WTC11 (cell line): ENCODE data around the gene NTN4. TPM values are rescaled to one million over a fixed set of nuclear protein-coding genes. Genes with fewer than 3 reads are reported as not detected.
A peak's percentile ranks its signal among the peaks of the same experiment; 100 is the strongest.
"Not testable (repeated sequence)": the region's sequence is repeated elsewhere in the genome, so short reads cannot be mapped to it uniquely, and the experiment has no call there.

Source experiments
- ATAC-seq: fragments of 200-7000 bp; cut with Tn5 transposase; 2 replicates; pipeline ENCODE4 v1.10.0; 2021; ENCODE audit warnings: mild to moderate bottlenecking, moderate library complexity
- CTCF ChIA-PET: fragments of 300-600 bp; sonication (Branson Sonifier 250); formaldehyde crosslinking; loops from one replicate; lab custom pipeline; 2021; ENCODE audit warnings: antibody characterized with exemption; lab: Charles Lee
- POLR2A ChIA-PET: fragments of 350-600 bp; sonication (Branson Sonifier 250); formaldehyde crosslinking; loops from one replicate; lab custom pipeline; 2021; ENCODE audit warnings: antibody characterized with exemption; lab: Charles Lee
- DNase-seq: peaks from one replicate; pipeline ENCODE4 v3.0.0; 2021; ENCODE audit warnings: low spot score
- H3K27ac Mint-ChIP-seq: 2 replicates; pipeline ENCODE4 v1.8.0; 2021; ENCODE audit warnings: mixed read lengths
- H3K27me3 Mint-ChIP-seq: 2 replicates; pipeline ENCODE4 v1.8.0; 2021; ENCODE audit warnings: low read depth, mild to moderate bottlenecking, moderate library complexity, mixed read lengths
- H3K36me3 Mint-ChIP-seq: 2 replicates; pipeline ENCODE4 v1.8.0; 2021; ENCODE audit warnings: mixed read lengths
- H3K4me1 Mint-ChIP-seq: 2 replicates; pipeline ENCODE4 v1.8.0; 2022; ENCODE audit warnings: mixed read lengths
- H3K4me3 Mint-ChIP-seq: 2 replicates; pipeline ENCODE4 v1.8.0; 2021; ENCODE audit warnings: mild to moderate bottlenecking, moderate library complexity, mixed read lengths
- H3K9me3 Mint-ChIP-seq: 2 replicates; pipeline ENCODE4 v1.8.0; 2021; ENCODE audit warnings: mixed read lengths
- CBFB ChIP-seq: sonication (generic); formaldehyde crosslinking; IDR thresholded peaks from 2 replicates; pipeline ENCODE4 v1.8.1; 2022; ENCODE audit warnings: mild to moderate bottlenecking, low read depth, missing genetic modification reagents
- ESRRA ChIP-seq: sonication (generic); formaldehyde crosslinking; IDR thresholded peaks from 2 replicates; pipeline ENCODE4 v1.8.1; 2022; ENCODE audit warnings: mild to moderate bottlenecking, missing genetic modification reagents, borderline replicate concordance
- ETV6 ChIP-seq: sonication (generic); formaldehyde crosslinking; IDR thresholded peaks from 2 replicates; pipeline ENCODE4 v1.8.1; 2022; ENCODE audit warnings: mild to moderate bottlenecking, missing genetic modification reagents
- FOXK1 ChIP-seq: sonication (generic); formaldehyde crosslinking; IDR thresholded peaks from 2 replicates; pipeline ENCODE4 v1.8.0; 2022; ENCODE audit warnings: mild to moderate bottlenecking, moderate library complexity, missing genetic modification reagents
- HMGA2 ChIP-seq: fragments of 250-450 bp; sonication (Bioruptor Pico); IDR thresholded peaks from 2 replicates; pipeline ENCODE4 v1.4.0; 2021; ENCODE audit warnings: mild to moderate bottlenecking, moderate library complexity
- JAZF1 ChIP-seq: fragments of 250-450 bp; sonication (Bioruptor Pico); IDR thresholded peaks from 2 replicates; pipeline ENCODE4 v1.9.0; 2021; ENCODE audit warnings: moderate library complexity, mild to moderate bottlenecking, inconsistent platforms
- JUN ChIP-seq: sonication (generic); formaldehyde crosslinking; IDR thresholded peaks from 2 replicates; pipeline ENCODE4 v1.8.0; 2023; ENCODE audit warnings: mild to moderate bottlenecking, missing genetic modification reagents
- PRRX2 ChIP-seq: fragments of 250-450 bp; sonication (Bioruptor Pico); IDR thresholded peaks from 2 replicates; pipeline ENCODE4 v1.8.0; 2021; ENCODE audit warnings: mild to moderate bottlenecking
- SMAD4 ChIP-seq: sonication (generic); formaldehyde crosslinking; IDR thresholded peaks from 2 replicates; pipeline ENCODE4 v1.8.0; 2022; ENCODE audit warnings: mild to moderate bottlenecking, missing genetic modification reagents
- SOX15 ChIP-seq: fragments of 250-450 bp; sonication (Bioruptor Pico); IDR thresholded peaks from 2 replicates; pipeline ENCODE4 v1.9.0; 2021; ENCODE audit warnings: mild to moderate bottlenecking
- SP1 ChIP-seq: sonication (generic); formaldehyde crosslinking; conservative IDR thresholded peaks from 2 replicates; pipeline ENCODE4 v1.8.1; 2022; ENCODE audit warnings: missing genetic modification reagents
- TP53 ChIP-seq: sonication (generic); formaldehyde crosslinking; IDR thresholded peaks from 2 replicates; pipeline ENCODE4 v1.8.1; 2023; ENCODE audit warnings: mild to moderate bottlenecking, missing genetic modification reagents
- ZNF121 ChIP-seq: sonication (generic); formaldehyde crosslinking; IDR thresholded peaks from 2 replicates; pipeline ENCODE4 v1.8.0; 2023; ENCODE audit warnings: missing genetic modification reagents
- ZNF317 ChIP-seq: sonication (generic); formaldehyde crosslinking; IDR thresholded peaks from 2 replicates; pipeline ENCODE4 v1.8.1; 2023; ENCODE audit warnings: low read depth, mild to moderate bottlenecking, moderate library complexity, missing genetic modification reagents, borderline replicate concordance
- total RNA-seq: library from RNA; stranded (reverse); gene quantifications from 3 replicates; pipeline ENCODE4 v1.2.3, GENCODE V29; 2021
- TF ChIP-seq, protein P1 (sequence below): fragments of 250-450 bp; sonication (Bioruptor Pico); IDR thresholded peaks from 2 replicates; pipeline ENCODE4 v1.9.0; 2021; ENCODE audit warnings: mild to moderate bottlenecking
- TF ChIP-seq, protein P2 (sequence below): fragments of 250-450 bp; sonication (Bioruptor Pico); IDR thresholded peaks from 2 replicates; pipeline ENCODE4 v2.1.2; 2022; ENCODE audit warnings: mild to moderate bottlenecking, moderate library complexity
- TF ChIP-seq, protein P3 (sequence below): fragments of 200-600 bp; IDR thresholded peaks from 2 replicates; pipeline ENCODE4 v1.8.0; 2022; ENCODE audit warnings: antibody characterized with exemption
- TF ChIP-seq, protein P4 (sequence below): sonication (generic); formaldehyde crosslinking; IDR thresholded peaks from 2 replicates; pipeline ENCODE4 v1.8.0; 2022; ENCODE audit warnings: mild to moderate bottlenecking, missing genetic modification reagents
- TF ChIP-seq, protein P5 (sequence below): sonication (generic); formaldehyde crosslinking; IDR thresholded peaks from 2 replicates; pipeline ENCODE4 v1.8.1; 2023; ENCODE audit warnings: mild to moderate bottlenecking, missing genetic modification reagents
- TF ChIP-seq, protein P6 (sequence below): sonication (generic); formaldehyde crosslinking; IDR thresholded peaks from 2 replicates; pipeline ENCODE4 v1.8.1; 2022; ENCODE audit warnings: missing genetic modification reagents, borderline replicate concordance
- TF ChIP-seq, protein P7 (sequence below): sonication (generic); formaldehyde crosslinking; IDR thresholded peaks from 2 replicates; pipeline ENCODE4 v1.8.1; 2022; ENCODE audit warnings: low read depth, mild to moderate bottlenecking, moderate library complexity, missing genetic modification reagents, borderline replicate concordance

The NTN4 gene
- total RNA-seq, 1 experiment from 2014 or later, result 2.7 TPM

DNA sequence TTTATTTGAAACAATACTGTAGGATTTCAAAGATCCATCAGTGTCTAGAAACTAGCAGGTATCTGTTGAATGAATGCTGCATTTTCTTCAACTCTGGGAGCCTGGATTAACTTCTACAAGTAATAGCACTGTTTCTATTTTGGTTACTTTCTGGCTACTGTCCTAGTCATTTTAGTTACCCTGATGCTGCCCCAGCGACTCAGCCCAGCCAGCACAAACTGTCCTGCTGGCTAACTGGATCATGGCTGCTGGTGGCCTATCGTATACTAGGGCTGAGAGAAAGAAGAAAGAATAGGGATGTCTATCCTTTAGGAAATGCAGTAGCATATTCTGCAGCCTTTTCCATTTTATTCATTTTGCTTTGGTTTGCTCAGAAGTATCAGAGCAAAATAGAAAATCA lies 53.9 kb downstream of the NTN4 start:
- Mint-ChIP-seq H3K27ac (no peak overlapping the region), H3K4me3 (no peak overlapping the region), H3K9me3 (no peaks in the 10 kb centered on the region), H3K4me1 (peaks cover 9% of the 10 kb centered on the region), H3K36me3 (no peaks in the 10 kb centered on the region), H3K27me3 (no peaks in the 10 kb centered on the region)
- ChIA-PET POLR2A (no interaction called here), CTCF (no interaction called here)
- no peak for DNase-seq
- no peak for ATAC-seq
- TF ChIP-seq CBFB (CRISPR knock-in tag) (no peak), JAZF1 (no peak), TP53 (CRISPR knock-in tag) (no peak), ESRRA (no peak), SOX15 (CRISPR knock-in tag) (no peak), FOXK1 (CRISPR knock-in tag) (no peak), ETV6 (CRISPR knock-in tag) (no peak), PRRX2 (CRISPR knock-in tag) (no peak)
- TF ChIP-seq, protein P1, sequence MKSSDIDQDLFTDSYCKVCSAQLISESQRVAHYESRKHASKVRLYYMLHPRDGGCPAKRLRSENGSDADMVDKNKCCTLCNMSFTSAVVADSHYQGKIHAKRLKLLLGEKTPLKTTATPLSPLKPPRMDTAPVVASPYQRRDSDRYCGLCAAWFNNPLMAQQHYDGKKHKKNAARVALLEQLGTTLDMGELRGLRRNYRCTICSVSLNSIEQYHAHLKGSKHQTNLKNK, result no peak
- TF ChIP-seq, protein P2, sequence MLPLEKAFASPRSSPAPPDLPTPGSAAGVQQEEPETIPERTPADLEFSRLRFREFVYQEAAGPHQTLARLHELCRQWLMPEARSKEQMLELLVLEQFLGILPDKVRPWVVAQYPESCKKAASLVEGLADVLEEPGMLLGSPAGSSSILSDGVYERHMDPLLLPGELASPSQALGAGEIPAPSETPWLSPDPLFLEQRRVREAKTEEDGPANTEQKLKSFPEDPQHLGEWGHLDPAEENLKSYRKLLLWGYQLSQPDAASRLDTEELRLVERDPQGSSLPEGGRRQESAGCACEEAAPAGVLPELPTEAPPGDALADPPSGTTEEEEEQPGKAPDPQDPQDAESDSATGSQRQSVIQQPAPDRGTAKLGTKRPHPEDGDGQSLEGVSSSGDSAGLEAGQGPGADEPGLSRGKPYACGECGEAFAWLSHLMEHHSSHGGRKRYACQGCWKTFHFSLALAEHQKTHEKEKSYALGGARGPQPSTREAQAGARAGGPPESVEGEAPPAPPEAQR (CRISPR knock-in tag), result no peak
- TF ChIP-seq, protein P3, sequence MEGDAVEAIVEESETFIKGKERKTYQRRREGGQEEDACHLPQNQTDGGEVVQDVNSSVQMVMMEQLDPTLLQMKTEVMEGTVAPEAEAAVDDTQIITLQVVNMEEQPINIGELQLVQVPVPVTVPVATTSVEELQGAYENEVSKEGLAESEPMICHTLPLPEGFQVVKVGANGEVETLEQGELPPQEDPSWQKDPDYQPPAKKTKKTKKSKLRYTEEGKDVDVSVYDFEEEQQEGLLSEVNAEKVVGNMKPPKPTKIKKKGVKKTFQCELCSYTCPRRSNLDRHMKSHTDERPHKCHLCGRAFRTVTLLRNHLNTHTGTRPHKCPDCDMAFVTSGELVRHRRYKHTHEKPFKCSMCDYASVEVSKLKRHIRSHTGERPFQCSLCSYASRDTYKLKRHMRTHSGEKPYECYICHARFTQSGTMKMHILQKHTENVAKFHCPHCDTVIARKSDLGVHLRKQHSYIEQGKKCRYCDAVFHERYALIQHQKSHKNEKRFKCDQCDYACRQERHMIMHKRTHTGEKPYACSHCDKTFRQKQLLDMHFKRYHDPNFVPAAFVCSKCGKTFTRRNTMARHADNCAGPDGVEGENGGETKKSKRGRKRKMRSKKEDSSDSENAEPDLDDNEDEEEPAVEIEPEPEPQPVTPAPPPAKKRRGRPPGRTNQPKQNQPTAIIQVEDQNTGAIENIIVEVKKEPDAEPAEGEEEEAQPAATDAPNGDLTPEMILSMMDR, result no peak
- TF ChIP-seq, protein P4, sequence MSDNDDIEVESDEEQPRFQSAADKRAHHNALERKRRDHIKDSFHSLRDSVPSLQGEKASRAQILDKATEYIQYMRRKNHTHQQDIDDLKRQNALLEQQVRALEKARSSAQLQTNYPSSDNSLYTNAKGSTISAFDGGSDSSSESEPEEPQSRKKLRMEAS (CRISPR knock-in tag), result no peak
- TF ChIP-seq, protein P5, sequence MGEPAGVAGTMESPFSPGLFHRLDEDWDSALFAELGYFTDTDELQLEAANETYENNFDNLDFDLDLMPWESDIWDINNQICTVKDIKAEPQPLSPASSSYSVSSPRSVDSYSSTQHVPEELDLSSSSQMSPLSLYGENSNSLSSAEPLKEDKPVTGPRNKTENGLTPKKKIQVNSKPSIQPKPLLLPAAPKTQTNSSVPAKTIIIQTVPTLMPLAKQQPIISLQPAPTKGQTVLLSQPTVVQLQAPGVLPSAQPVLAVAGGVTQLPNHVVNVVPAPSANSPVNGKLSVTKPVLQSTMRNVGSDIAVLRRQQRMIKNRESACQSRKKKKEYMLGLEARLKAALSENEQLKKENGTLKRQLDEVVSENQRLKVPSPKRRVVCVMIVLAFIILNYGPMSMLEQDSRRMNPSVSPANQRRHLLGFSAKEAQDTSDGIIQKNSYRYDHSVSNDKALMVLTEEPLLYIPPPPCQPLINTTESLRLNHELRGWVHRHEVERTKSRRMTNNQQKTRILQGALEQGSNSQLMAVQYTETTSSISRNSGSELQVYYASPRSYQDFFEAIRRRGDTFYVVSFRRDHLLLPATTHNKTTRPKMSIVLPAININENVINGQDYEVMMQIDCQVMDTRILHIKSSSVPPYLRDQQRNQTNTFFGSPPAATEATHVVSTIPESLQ (CRISPR knock-in tag), result no peak

DNA sequence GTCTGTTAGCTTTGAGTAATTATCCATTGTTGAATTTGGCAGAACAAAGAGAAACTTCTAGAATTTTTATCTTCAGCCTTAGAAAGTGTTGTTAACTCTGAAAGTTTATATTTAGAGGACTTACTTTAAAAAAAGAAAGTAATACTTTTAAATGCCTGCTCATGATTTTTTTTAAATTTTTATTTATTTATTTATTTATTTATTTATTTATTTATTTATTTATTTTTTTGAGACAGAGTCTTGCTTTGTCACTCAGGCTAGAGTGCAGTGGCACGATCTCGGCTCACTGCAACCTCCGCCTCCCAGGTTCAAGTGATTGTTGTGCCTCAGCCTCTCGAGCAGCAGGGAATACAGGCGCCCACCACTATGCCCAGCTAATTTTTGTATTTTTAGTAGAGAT lies 54.8 kb downstream of the NTN4 start:
- ATAC-seq, DNase-seq, CTCF ChIA-PET, H3K4me1 Mint-ChIP-seq, H3K4me3 Mint-ChIP-seq, H3K27me3 Mint-ChIP-seq, H3K27ac Mint-ChIP-seq, H3K9me3 Mint-ChIP-seq, H3K36me3 Mint-ChIP-seq, POLR2A ChIA-PET: not testable (repeated sequence)
- TF ChIP-seq HMGA2, result 0 out of 2 replicates have a peak, but pooled peaks have one; percentile 45

DNA sequence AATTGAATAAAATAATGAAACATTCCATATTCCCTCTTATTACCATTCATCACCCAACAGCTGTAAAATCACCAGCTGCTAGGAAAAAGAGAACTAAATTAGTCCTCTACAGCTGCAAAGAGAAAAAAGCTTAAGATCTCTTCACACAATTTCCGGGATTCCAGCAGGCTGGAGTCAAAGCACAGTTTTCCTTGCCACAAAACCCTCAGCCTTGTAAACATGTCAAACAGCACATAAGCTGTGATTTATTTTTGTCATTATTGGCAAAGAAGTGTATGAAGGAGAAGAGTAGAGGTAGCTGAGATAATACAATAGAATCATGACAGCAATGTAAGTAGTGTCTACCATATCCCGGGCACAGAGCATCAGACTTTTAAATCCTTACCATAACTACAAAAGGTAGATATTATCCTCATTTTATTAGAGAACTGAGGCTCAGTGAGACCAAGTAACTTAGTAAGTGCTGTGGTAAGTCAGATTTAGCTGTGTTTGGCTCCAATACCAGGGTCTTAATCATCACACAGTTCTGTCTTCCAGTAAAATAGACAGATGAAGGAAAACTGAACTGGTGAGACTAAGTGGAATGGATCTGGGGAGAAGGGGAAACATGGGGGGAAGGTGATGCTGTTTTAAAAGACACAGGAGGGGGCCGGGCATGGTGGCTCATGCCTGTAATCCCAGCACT lies 57.3 kb downstream of the NTN4 start:
- H3K4me3 Mint-ChIP-seq, result no peak overlapping the region
- no peaks in the 10 kb centered on the region for H3K27me3 Mint-ChIP-seq
- peaks cover 9% of the 10 kb centered on the region for H3K4me1 Mint-ChIP-seq
- peak overlapping the region; percentile 65 for H3K27ac Mint-ChIP-seq
- ChIA-PET POLR2A (no interaction called here), CTCF (no interaction called here)
- H3K36me3 Mint-ChIP-seq, result no peaks in the 10 kb centered on the region
- ATAC-seq (no peak), DNase-seq (no peak)
- no peaks in the 10 kb centered on the region for H3K9me3 Mint-ChIP-seq
- TF ChIP-seq, protein P1, result no peak
- TF ChIP-seq SMAD4 (CRISPR knock-in tag) (no peak), TP53 (CRISPR knock-in tag) (no peak), JUN (CRISPR knock-in tag) (no peak), SP1 (CRISPR knock-in tag) (no peak), ZNF317 (CRISPR knock-in tag) (no peak), ZNF121 (CRISPR knock-in tag) (no peak)
- TF ChIP-seq, protein P2 (CRISPR knock-in tag), result no peak
- TF ChIP-seq, protein P6, sequence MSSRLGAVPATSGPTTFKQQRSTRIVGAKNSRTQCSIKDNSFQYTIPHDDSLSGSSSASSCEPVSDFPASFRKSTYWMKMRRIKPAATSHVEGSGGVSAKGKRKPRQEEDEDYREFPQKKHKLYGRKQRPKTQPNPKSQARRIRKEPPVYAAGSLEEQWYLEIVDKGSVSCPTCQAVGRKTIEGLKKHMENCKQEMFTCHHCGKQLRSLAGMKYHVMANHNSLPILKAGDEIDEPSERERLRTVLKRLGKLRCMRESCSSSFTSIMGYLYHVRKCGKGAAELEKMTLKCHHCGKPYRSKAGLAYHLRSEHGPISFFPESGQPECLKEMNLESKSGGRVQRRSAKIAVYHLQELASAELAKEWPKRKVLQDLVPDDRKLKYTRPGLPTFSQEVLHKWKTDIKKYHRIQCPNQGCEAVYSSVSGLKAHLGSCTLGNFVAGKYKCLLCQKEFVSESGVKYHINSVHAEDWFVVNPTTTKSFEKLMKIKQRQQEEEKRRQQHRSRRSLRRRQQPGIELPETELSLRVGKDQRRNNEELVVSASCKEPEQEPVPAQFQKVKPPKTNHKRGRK (CRISPR knock-in tag), result no peak
- TF ChIP-seq, protein P7, sequence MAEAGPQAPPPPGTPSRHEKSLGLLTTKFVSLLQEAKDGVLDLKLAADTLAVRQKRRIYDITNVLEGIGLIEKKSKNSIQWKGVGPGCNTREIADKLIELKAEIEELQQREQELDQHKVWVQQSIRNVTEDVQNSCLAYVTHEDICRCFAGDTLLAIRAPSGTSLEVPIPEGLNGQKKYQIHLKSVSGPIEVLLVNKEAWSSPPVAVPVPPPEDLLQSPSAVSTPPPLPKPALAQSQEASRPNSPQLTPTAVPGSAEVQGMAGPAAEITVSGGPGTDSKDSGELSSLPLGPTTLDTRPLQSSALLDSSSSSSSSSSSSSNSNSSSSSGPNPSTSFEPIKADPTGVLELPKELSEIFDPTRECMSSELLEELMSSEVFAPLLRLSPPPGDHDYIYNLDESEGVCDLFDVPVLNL, result no peak
